Measurements from ENCODE around the gene SPIRE2.

Gene SPIRE2

DNA sequence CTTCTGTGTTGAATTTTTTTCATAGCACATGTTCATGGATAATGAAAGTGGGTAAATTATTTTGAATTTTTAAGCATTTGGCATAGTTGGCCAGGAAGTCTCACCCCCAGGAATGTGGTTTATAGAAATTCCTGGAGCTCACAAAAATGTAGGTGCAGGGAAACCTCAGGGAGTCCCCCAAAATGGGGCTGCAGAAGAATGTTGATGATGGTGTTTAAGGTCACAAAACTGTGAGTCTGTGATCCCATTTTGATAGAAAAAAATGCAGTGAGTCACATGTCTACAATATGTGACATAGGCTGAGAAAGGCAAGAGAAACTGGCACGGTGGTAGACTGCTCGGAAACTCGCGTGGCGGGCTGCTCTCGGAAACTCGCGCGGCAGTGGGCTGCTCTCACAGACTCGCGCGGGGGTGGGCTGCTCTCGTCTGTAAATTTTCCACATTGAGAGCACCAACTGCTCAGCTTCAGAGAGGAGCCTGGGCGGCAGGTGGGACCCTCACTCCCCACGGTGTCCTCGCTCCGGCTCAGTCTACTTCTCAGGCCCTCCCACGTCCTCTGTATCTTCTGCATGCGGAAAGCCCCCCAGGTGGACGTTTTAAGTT is 71.7 kb downstream of the SPIRE2 start:
- TF ChIP-seq, protein P1, sequence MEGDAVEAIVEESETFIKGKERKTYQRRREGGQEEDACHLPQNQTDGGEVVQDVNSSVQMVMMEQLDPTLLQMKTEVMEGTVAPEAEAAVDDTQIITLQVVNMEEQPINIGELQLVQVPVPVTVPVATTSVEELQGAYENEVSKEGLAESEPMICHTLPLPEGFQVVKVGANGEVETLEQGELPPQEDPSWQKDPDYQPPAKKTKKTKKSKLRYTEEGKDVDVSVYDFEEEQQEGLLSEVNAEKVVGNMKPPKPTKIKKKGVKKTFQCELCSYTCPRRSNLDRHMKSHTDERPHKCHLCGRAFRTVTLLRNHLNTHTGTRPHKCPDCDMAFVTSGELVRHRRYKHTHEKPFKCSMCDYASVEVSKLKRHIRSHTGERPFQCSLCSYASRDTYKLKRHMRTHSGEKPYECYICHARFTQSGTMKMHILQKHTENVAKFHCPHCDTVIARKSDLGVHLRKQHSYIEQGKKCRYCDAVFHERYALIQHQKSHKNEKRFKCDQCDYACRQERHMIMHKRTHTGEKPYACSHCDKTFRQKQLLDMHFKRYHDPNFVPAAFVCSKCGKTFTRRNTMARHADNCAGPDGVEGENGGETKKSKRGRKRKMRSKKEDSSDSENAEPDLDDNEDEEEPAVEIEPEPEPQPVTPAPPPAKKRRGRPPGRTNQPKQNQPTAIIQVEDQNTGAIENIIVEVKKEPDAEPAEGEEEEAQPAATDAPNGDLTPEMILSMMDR (IDR thresholded peaks at IDR 0.05), result no peak

DNA sequence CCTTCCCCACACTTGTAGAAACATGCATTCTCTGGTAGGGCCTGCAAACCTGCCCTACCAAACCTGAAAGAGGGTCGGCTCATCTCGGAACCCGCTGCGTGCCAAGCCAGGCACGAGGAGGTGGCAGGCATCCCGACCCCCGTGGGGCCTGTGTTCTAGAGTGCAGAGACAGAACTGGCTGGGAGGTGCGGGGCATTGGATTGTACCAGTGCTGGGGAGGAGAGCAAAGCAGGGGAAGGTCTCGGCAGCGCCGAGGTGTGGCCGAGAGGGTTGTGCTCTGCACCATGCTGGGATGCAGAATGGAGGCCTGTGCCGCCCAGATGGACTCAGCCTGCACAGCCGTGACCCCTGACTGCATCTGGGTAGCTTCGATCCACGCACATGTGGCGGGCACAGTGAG is 72.6 kb downstream of the SPIRE2 start:
- TF ChIP-seq, protein P1 (IDR thresholded peaks at IDR 0.05), result no peak

DNA sequence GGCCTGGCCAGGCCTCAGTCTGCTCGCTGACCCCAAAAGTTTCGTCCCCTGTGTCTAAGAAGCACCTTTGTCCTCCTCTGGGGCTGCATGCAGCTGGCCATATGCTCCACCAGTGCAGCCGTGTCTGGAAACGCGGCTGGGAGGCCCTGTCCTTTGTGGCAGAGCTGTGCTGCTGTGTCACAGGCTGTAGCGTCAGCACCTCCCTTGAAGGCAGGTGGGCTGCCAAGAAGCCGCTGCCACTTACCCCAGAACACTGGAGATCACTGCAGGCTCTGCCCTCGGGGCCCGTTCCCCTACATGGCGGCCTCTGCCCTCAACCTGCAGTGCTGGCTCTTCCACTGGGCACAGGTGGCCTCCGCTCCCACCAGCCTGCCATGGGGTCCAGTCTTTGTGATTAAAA is 74.7 kb downstream of the SPIRE2 start:
- TF ChIP-seq, protein P1 (IDR thresholded peaks at IDR 0.05), result no peak

DNA sequence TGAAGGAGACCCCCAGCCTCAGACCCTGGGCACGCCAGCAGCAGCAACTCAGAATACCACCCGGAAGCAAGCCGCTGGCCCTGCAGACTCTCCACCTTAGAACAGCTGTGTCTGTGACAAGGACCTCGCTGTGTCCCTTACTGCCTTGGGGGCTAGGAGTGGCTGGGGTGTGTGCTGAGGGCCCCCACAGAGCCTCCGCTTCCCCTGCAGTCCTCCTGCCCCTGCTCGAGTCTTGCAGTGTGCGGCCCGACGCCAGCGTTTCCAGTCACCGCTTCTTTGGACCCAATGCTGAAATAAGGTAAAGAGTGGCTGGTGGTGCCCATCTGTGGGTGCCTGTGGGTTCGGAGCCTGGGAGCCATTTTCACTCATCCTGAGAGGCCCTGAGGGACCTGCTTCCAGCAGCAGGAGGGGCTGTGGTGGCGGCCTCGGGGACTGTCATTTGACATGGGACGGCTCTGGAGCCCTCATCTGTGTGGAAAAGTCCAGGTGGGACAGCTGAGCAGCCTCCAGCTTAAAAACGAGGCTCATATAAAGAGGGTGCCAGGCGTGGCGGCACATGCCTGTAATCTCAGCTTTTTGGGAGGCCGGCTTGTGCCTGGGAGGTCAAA is 75.7 kb downstream of the SPIRE2 start:
- TF ChIP-seq, protein P1 (IDR thresholded peaks at IDR 0.05), result no peak

DNA sequence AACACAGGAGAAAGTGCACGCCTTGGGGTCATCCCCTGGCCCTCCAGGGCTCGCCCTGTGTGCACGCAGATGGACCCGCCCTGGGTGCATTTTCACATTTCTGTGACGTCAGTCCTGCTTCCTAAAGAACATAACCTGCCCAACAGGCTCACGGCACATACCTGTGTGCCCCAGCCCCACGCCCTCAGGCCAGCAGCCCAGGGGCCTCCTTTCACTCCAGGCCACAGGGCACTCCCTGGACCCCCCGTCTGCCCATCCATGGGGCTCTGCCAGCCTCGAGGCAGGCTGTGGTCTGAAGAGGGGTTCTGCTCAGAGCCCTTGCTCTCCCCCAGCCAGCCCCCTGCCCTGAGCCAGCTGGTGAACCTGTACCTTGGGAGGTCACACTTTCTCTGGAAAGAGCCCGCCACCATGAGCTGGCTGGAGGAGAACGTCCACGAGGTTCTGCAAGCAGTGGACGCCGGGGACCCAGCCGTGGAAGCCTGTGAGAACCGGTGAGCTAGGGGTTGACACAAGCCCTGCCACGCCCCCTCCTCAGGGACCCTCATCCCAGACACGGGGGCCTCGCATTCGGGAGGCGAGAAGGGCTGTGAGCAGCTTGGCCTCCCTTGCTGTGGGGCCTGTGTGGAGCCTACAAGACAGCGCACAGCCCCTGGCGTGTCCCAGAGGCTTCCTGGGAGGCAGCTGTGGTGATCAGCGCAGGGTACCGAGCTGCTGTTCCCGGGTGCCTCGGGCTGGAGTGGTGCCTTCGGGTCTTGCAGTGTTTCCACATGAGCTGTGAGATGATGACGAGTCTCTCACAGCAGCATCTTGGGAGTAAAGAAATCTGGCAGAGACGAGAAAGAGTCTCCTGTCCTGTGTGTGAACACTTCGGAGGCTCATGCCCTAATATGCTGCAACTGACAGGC is 76.6 kb downstream of the SPIRE2 start:
- TF ChIP-seq, protein P1 (IDR thresholded peaks at IDR 0.05), result no peak

DNA sequence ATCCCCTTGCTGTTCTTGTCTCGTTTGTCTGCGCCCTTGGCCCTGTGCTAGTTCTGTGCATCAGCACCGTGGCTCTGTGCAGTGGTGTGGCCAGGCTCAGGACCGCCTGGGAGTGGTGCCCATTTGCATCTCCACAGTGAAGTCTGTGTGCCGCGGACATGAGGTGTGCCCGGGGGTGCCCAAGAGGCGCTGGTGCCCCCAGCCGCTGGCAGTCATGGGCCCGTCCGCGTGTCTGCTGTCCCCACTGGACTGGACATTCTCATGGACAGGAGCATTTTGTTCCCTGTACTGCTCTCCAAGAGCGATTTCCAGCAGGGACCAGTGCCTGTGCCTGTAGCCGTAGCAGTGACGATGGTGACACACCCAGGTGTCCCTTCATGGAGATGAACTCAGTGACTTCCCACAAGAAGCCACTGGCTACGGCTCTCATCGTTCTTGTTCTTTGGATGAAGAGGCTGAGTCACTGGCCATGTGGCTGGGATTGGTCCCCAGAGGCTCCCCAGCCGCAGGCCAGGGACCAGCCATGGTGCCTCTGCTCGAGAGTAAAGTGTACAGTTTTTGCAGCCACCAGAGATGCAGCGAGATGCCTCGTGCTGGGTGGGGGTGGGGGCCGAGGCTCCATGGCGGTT is 77.3 kb downstream of the SPIRE2 start:
- TF ChIP-seq, protein P1 (IDR thresholded peaks at IDR 0.05), result no peak

Measured in LNCAP (cell line).